Activated naive CD4-positive, alpha-beta T cell treated with anti-CD3 and anti-CD28 coated beads, Interleukin-2, amount 50 U/mL, for 72 hours (primary cell): ENCODE measurements around the gene HOXB7. TPM values are rescaled to one million over a fixed set of nuclear protein-coding genes. Genes with fewer than 3 reads are reported as not detected.

Experiments
- ATAC-seq, 2 donors: fragments of 150-1000 bp; cut with Tn5 transposase; 2 replicates each; pipeline ENCODE4 v1.10.0; 2021; ENCODE audit warnings: mild to moderate bottlenecking in 2 of 2, moderate library complexity in 2 of 2
- DNase-seq, 2 donors: peaks; one replicate each; pipeline ENCODE4 v3.0.0; 2021 to 2022; ENCODE audit warnings: low spot score in 2 of 2
- H3K27ac Mint-ChIP-seq, 2 donors: one replicate each; pipeline ENCODE4 v1.8.0; 2022; ENCODE audit warnings: mild to moderate bottlenecking in 2 of 2, mixed read lengths in 2 of 2
- H3K36me3 Mint-ChIP-seq, 2 donors: one replicate each; pipeline ENCODE4 v1.8.0; 2022; ENCODE audit warnings: mixed read lengths in 2 of 2
- H3K9me3 Mint-ChIP-seq, 2 donors: one replicate each; pipeline ENCODE4 v1.8.0; 2022; ENCODE audit warnings: mixed read lengths in 2 of 2
- total RNA-seq, 2 donors: library from RNA; stranded (reverse); gene quantifications; one replicate each; pipeline ENCODE4 v1.2.3, GENCODE V29; 2022

Gene HOXB7
- total RNA-seq, 2 donors from 2014 or later = 1.1 TPM; not detected in 1

- H3K27ac Mint-ChIP-seq = no peak overlapping the region
- no peaks in the 10 kb centered on the region for H3K9me3 Mint-ChIP-seq
- ATAC-seq = no peak
- DNase-seq = no peak
- peaks cover 0 to 6% of the 10 kb centered on the region in 2 donors for H3K36me3 Mint-ChIP-seq
Measured at GRCh38 chr17:48627623-48628521, 17.1 kb upstream of the HOXB7 start.

GRCh38 chr17:48627118-48627597 lies 16.3 kb upstream of the HOXB7 start:
- Mint-ChIP-seq H3K27ac (no peak overlapping the region), H3K36me3 (no peaks in the 10 kb centered on the region), H3K9me3 (no peaks in the 10 kb centered on the region)
- no peak for DNase-seq
- no peak for ATAC-seq

GRCh38 chr17:48626245-48627117 lies 15.7 kb upstream of the HOXB7 start, which contains the start of gene HOXB9:
Gene HOXB9 (minus strand): TSS chr17:48626358. CDS start chr17:48626269, 89 bp downstream.
- DNase-seq (no peak), ATAC-seq (peak; percentile 63 to 69)
- Mint-ChIP-seq H3K36me3 (no peaks in the 10 kb centered on the region), H3K27ac (peak within 1 kb of the TSS in 1 of 2 donors; percentile 83), H3K9me3 (no peaks in the 10 kb centered on the region)

GRCh38 chr17:48625495-48626244 lies 14.9 kb upstream of the HOXB7 start:
- H3K27ac Mint-ChIP-seq = peak overlapping the region in 1 of 2 donors; percentile 69
- H3K36me3 Mint-ChIP-seq = no peaks in the 10 kb centered on the region
- no peaks in the 10 kb centered on the region for H3K9me3 Mint-ChIP-seq

GRCh38 chr17:48624544-48625494 lies 14.0 kb upstream of the HOXB7 start:
- no peaks in the 10 kb centered on the region for H3K9me3 Mint-ChIP-seq
- DNase-seq (no peak), ATAC-seq (peak; percentile 28 to 36)
- no peak overlapping the region for H3K27ac Mint-ChIP-seq
- H3K36me3 Mint-ChIP-seq = no peaks in the 10 kb centered on the region

More at GRCh38 chr17:48625495-48626244, 14.9 kb upstream of the HOXB7 start:
- ATAC-seq (peak; percentile 65 to 77), DNase-seq (peak in 1 of 2 donors; percentile 62)

- no peak for ATAC-seq
- H3K36me3 Mint-ChIP-seq = no peaks in the 10 kb centered on the region
- DNase-seq = no peak
Measured at GRCh38 chr17:48624118-48624517, 13.3 kb upstream of the HOXB7 start.

GRCh38 chr17:48623583-48623982 lies 12.8 kb upstream of the HOXB7 start:
- no peak for DNase-seq
- H3K9me3 Mint-ChIP-seq = no peaks in the 10 kb centered on the region
- H3K27ac Mint-ChIP-seq = no peak overlapping the region
- H3K36me3 Mint-ChIP-seq = no peaks in the 10 kb centered on the region
- no peak for ATAC-seq

More at GRCh38 chr17:48624118-48624517, 13.3 kb upstream of the HOXB7 start:
- Mint-ChIP-seq H3K27ac (no peak overlapping the region), H3K9me3 (no peaks in the 10 kb centered on the region)

GRCh38 chr17:48622857-48623256 lies 12.0 kb upstream of the HOXB7 start:
- no peaks in the 10 kb centered on the region for H3K36me3 Mint-ChIP-seq
- H3K9me3 Mint-ChIP-seq = no peaks in the 10 kb centered on the region
- no peak for ATAC-seq
- DNase-seq = no peak
- no peak overlapping the region for H3K27ac Mint-ChIP-seq

GRCh38 chr17:48621410-48622392 lies 10.9 kb upstream of the HOXB7 start:
- DNase-seq (no peak), ATAC-seq (no peak)
- peaks cover 0 to 5% of the 10 kb centered on the region in 2 donors for H3K36me3 Mint-ChIP-seq
- H3K9me3 Mint-ChIP-seq = no peaks in the 10 kb centered on the region
- no peak overlapping the region for H3K27ac Mint-ChIP-seq

- no peak for ATAC-seq
- H3K36me3 Mint-ChIP-seq = peaks cover 0 to 7% of the 10 kb centered on the region in 2 donors
- DNase-seq = no peak
- no peaks in the 10 kb centered on the region for H3K9me3 Mint-ChIP-seq
- no peak overlapping the region for H3K27ac Mint-ChIP-seq
Measured at GRCh38 chr17:48620461-48621139, 9.8 kb upstream of the HOXB7 start.

GRCh38 chr17:48619826-48620449 lies 9.1 kb upstream of the HOXB7 start:
- Mint-ChIP-seq H3K36me3 (peaks cover 0 to 7% of the 10 kb centered on the region in 2 donors), H3K9me3 (no peaks in the 10 kb centered on the region), H3K27ac (peak overlapping the region in 1 of 2 donors; percentile 39)
- ATAC-seq (no peak), DNase-seq (no peak)

GRCh38 chr17:48618256-48618896 lies 7.6 kb upstream of the HOXB7 start:
- peaks cover 0 to 7% of the 10 kb centered on the region in 2 donors for H3K36me3 Mint-ChIP-seq
- peak; percentile 76 to 77 for ATAC-seq
- H3K27ac Mint-ChIP-seq = no peak overlapping the region
- DNase-seq = peak; percentile 72 to 81
- H3K9me3 Mint-ChIP-seq = no peaks in the 10 kb centered on the region
